ENCODE measurements around the gene CRCP. TPM values are rescaled to one million over a fixed set of nuclear protein-coding genes. Genes with fewer than 3 reads are reported as not detected.

Gene CRCP
- total RNA-seq, 1 donor from 2014 or later = 19.2 TPM

GRCh38 chr7:66178258-66178657, 63.6 kb downstream of the CRCP start:
- TF ChIP-seq, protein P1, sequence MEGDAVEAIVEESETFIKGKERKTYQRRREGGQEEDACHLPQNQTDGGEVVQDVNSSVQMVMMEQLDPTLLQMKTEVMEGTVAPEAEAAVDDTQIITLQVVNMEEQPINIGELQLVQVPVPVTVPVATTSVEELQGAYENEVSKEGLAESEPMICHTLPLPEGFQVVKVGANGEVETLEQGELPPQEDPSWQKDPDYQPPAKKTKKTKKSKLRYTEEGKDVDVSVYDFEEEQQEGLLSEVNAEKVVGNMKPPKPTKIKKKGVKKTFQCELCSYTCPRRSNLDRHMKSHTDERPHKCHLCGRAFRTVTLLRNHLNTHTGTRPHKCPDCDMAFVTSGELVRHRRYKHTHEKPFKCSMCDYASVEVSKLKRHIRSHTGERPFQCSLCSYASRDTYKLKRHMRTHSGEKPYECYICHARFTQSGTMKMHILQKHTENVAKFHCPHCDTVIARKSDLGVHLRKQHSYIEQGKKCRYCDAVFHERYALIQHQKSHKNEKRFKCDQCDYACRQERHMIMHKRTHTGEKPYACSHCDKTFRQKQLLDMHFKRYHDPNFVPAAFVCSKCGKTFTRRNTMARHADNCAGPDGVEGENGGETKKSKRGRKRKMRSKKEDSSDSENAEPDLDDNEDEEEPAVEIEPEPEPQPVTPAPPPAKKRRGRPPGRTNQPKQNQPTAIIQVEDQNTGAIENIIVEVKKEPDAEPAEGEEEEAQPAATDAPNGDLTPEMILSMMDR (IDR thresholded peaks at IDR 0.05; ENCODE audit: unreplicated experiment) = no peak
- Mint-ChIP-seq H3K27ac (ENCODE audit: unreplicated experiment) (no peak overlapping the region), H3K27me3 (ENCODE audit: unreplicated experiment) (peaks cover 2% of the 10 kb centered on the region), H3K4me1 (ENCODE audit: unreplicated experiment) (no peaks in the 10 kb centered on the region), H3K4me3 (ENCODE audit: unreplicated experiment) (no peak overlapping the region), H3K36me3 (ENCODE audit: low read depth, unreplicated experiment) (no peaks in the 10 kb centered on the region), H3K9me3 (ENCODE audit: unreplicated experiment) (no peaks in the 10 kb centered on the region)
- DNase-seq (ENCODE audit: low spot score) = no peak

GRCh38 chr7:66181329-66181728, 66.7 kb downstream of the CRCP start:
- H3K4me3 Mint-ChIP-seq (ENCODE audit: unreplicated experiment) = no peak overlapping the region
- peaks cover 2% of the 10 kb centered on the region for H3K27me3 Mint-ChIP-seq (ENCODE audit: unreplicated experiment)
- TF ChIP-seq, protein P1 (IDR thresholded peaks at IDR 0.05; ENCODE audit: unreplicated experiment) = no peak
- H3K4me1 Mint-ChIP-seq (ENCODE audit: unreplicated experiment) = no peaks in the 10 kb centered on the region
- peaks cover 3% of the 10 kb centered on the region for H3K36me3 Mint-ChIP-seq (ENCODE audit: low read depth, unreplicated experiment)
- no peak for DNase-seq (ENCODE audit: low spot score)
- no peaks in the 10 kb centered on the region for H3K9me3 Mint-ChIP-seq (ENCODE audit: unreplicated experiment)
- H3K27ac Mint-ChIP-seq (ENCODE audit: unreplicated experiment) = no peak overlapping the region

DNA sequence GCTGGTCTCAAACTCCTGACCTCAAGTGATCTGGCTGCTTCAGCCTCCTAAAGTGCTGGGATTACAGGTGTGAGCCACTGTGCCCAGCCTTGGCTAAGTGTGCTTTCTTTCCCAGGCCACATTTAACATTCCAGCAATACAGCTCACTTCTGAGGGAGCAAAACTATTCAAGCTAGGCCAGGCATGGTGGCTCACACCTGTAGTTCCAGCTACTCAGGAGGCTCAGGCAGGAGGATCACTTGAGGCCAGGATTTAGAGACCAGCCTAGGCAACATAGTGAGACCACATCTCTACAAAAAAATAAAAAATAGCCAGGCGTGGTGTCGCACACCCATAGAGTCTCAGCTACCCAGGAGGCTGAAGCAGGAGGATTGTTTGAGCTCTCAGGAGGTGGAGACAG, 67.2 kb downstream of the CRCP start:
- peaks cover 3% of the 10 kb centered on the region for H3K36me3 Mint-ChIP-seq (ENCODE audit: low read depth, unreplicated experiment)
- H3K4me3 Mint-ChIP-seq (ENCODE audit: unreplicated experiment) = no peak overlapping the region
- TF ChIP-seq, protein P1 (IDR thresholded peaks at IDR 0.05; ENCODE audit: unreplicated experiment) = no peak
- peaks cover 2% of the 10 kb centered on the region for H3K27me3 Mint-ChIP-seq (ENCODE audit: unreplicated experiment)
- no peaks in the 10 kb centered on the region for H3K9me3 Mint-ChIP-seq (ENCODE audit: unreplicated experiment)
- no peaks in the 10 kb centered on the region for H3K4me1 Mint-ChIP-seq (ENCODE audit: unreplicated experiment)
- DNase-seq (ENCODE audit: low spot score) = no peak
- no peak overlapping the region for H3K27ac Mint-ChIP-seq (ENCODE audit: unreplicated experiment)

- DNase-seq (ENCODE audit: low spot score) = no peak
- H3K36me3 Mint-ChIP-seq (ENCODE audit: low read depth, unreplicated experiment) = peaks cover 3% of the 10 kb centered on the region
- H3K27ac Mint-ChIP-seq (ENCODE audit: unreplicated experiment) = no peak overlapping the region
- no peaks in the 10 kb centered on the region for H3K9me3 Mint-ChIP-seq (ENCODE audit: unreplicated experiment)
- no peak overlapping the region for H3K4me3 Mint-ChIP-seq (ENCODE audit: unreplicated experiment)
- H3K4me1 Mint-ChIP-seq (ENCODE audit: unreplicated experiment) = no peaks in the 10 kb centered on the region
- TF ChIP-seq, protein P1 (IDR thresholded peaks at IDR 0.05; ENCODE audit: unreplicated experiment) = no peak
- peaks cover 2% of the 10 kb centered on the region for H3K27me3 Mint-ChIP-seq (ENCODE audit: unreplicated experiment)
These were observed 68.3 kb downstream of the CRCP start for GRCh38 chr7:66182920-66183319.

- no peak overlapping the region for H3K27ac Mint-ChIP-seq (ENCODE audit: unreplicated experiment)
- H3K4me3 Mint-ChIP-seq (ENCODE audit: unreplicated experiment) = no peak overlapping the region
These were observed 69.1 kb downstream of the CRCP start for GRCh38 chr7:66183700-66184099.

More at GRCh38 chr7:66183700-66184099, 69.1 kb downstream of the CRCP start:
- DNase-seq (ENCODE audit: low spot score) = no peak
- Mint-ChIP-seq H3K9me3 (ENCODE audit: unreplicated experiment) (no peaks in the 10 kb centered on the region), H3K36me3 (ENCODE audit: low read depth, unreplicated experiment) (peaks cover 3% of the 10 kb centered on the region), H3K27me3 (ENCODE audit: unreplicated experiment) (peaks cover 2% of the 10 kb centered on the region), H3K4me1 (ENCODE audit: unreplicated experiment) (no peaks in the 10 kb centered on the region)
- TF ChIP-seq, protein P1 (IDR thresholded peaks at IDR 0.05; ENCODE audit: unreplicated experiment) = no peak
